Spleen (tissue), 11 donors: ENCODE data around the gene TBX5. TPM values are rescaled to one million over a fixed set of nuclear protein-coding genes. Genes with fewer than 3 reads are reported as not detected.

Experiments used
- DNase-seq: peaks from one replicate; pipeline ENCODE4 v3.0.0-alpha.2; 2020
- H3K27ac ChIP-seq, 8 donors: fragments of 200-600 bp; sonication (generic) in 7 of 8; 1 replicate in 4 of 8; 2 replicates in 4 of 8; pipeline versions ENCODE4 v1.5.0 to v1.8.0; 2016 to 2021; ENCODE audit warnings: inconsistent platforms in 4 of 8, mild to moderate bottlenecking in 4 of 8, moderate library complexity in 1 of 8
- H3K27me3 ChIP-seq, 7 donors: fragments of 200-600 bp; sonication (generic) in 6 of 7; replicated peaks in 1 of 7; 1 replicate in 4 of 7; 2 replicates in 3 of 7; pipeline versions ENCODE4 v1.5.0 to v1.8.0; 2016 to 2021; ENCODE audit warnings: inconsistent platforms in 3 of 7, mild to moderate bottlenecking in 1 of 7
- H3K36me3 ChIP-seq, 6 donors: fragments of 200-600 bp; sonication (generic) in 5 of 6; 1 replicate in 4 of 6; 2 replicates in 2 of 6; pipeline versions ENCODE4 v1.5.0 to v1.8.0; 2016 to 2021; ENCODE audit warnings: inconsistent platforms in 2 of 6
- H3K4me1 ChIP-seq, 6 donors: fragments of 200-600 bp; sonication (generic) in 5 of 6; 1 replicate in 3 of 6; 2 replicates in 3 of 6; pipeline versions ENCODE4 v1.5.0 to v1.8.0; 2016 to 2021; ENCODE audit warnings: inconsistent platforms in 3 of 6
- H3K4me3 ChIP-seq, 8 donors: fragments of 200-600 bp; sonication (generic) in 7 of 8; 1 replicate in 4 of 8; 2 replicates in 4 of 8; pipeline versions ENCODE4 v1.5.0 to v1.8.0; 2016 to 2021; ENCODE audit warnings: inconsistent platforms in 4 of 8, mild to moderate bottlenecking in 4 of 8, moderate library complexity in 2 of 8
- H3K9me3 ChIP-seq, 8 donors: fragments of 200-600 bp; sonication (generic) in 7 of 8; 1 replicate in 4 of 8; 2 replicates in 4 of 8; pipeline versions ENCODE4 v1.5.0 to v1.8.0; 2016 to 2021; ENCODE audit warnings: inconsistent platforms in 4 of 8
- CTCF ChIP-seq, 11 experiments: fragments of 200-600 bp in 7 of 11; fragments of 450-650 bp in 4 of 11; sonication (generic) in 4 of 11; IDR thresholded peaks in 8 of 11; conservative IDR thresholded peaks in 3 of 11; 1 replicate in 7 of 11; 2 replicates in 4 of 11; pipeline versions ENCODE4 v1.4.0 to v1.8.0; 2016 to 2021; ENCODE audit warnings: antibody characterized with exemption in 11 of 11, inconsistent platforms in 4 of 11, mild to moderate bottlenecking in 1 of 11
- POLR2A ChIP-seq, 3 donors: fragments of 450-650 bp; IDR thresholded peaks; one replicate each; pipeline ENCODE4 v1.5.1; 2017; ENCODE audit warnings: antibody characterized with exemption in 3 of 3, mild to moderate bottlenecking in 1 of 3
- POLR2AphosphoS5 ChIP-seq, 3 donors: sonication (generic); formaldehyde crosslinking; IDR thresholded peaks; one replicate each; pipeline ENCODE4 v1.5.1; 2017; ENCODE audit warnings: antibody characterized with exemption in 3 of 3
- WGBS, 5 donors: extraction: QIAGEN DNeasy Blood & Tissue Kit in 3 of 5; methylation state at CpG; one replicate each; pipeline versions ENCODE4 v1.1.5 to v1.1.7; 2013 to 2018; 5-methylcytosine and 5-hydroxymethylcytosine counted together
- intact Hi-C: fragments of 100-400 bp; cut with DNase I; formaldehyde crosslinking; loops from one replicate; pipeline ENCODE4 v1.15.0; 2023; ENCODE audit warnings: low total_unique reads
- polyA plus RNA-seq, 3 donors: library from polyadenylated mRNA; stranded (reverse); fragments of 200-250 nt; gene quantifications; one replicate each; pipeline ENCODE4 v1.2.1, GENCODE V29; 2013
- total RNA-seq, 7 donors: library from RNA; depleted of rRNA in 3 of 7; stranded (reverse); fragments of >200 nt in 3 of 7; fragmentation: NEBNext Ultra II Directional in 4 of 7; extraction: Animal tissue kit (Norgen Biotek cat#: 25700) in 4 of 7; gene quantifications; one replicate each; pipeline versions ENCODE4 v1.1.0 to v1.2.1, GENCODE V29; 2016 to 2021
- donor health status: healthy with polysubstance abuse.
- donor health status: DM: no; HTN: no; CAD: no; lungs with moderate emphysema.
- donor health status: DM: no; HTN: no; CAD: no.
- donor health status: Bipolar disorder and iron deficiency.
- donor health status: healthy.
- donor health status: DM: no; HTN: no; CAD: no.
- donor health status: DM: yes; HTN: yes; CAD: no.

Gene TBX5
- total and polyA plus RNA-seq, 10 donors = not detected

- Histone ChIP-seq H3K9me3 (peaks cover 0 to 6% (median 0%) of the 10 kb centered on the region in 8 donors), H3K27me3 (peaks cover 0 to 11% (median 0%) of the 10 kb centered on the region in 7 donors), H3K27ac (no peak overlapping the region), H3K4me1 (no peaks in the 10 kb centered on the region), H3K4me3 (no peak overlapping the region), H3K36me3 (no peaks in the 10 kb centered on the region)
- DNase-seq = no peak
- 26 to 57% (median 53%) methylated on average over 2 of the region's 2 CpGs for WGBS, 5 donors
- intact Hi-C loops = no loop called here
- TF ChIP-seq CTCF (IDR thresholded peaks at IDR 0.05 in 8 of 11, conservative IDR thresholded peaks at IDR 0.05 in 3 of 11) (no peak), POLR2AphosphoS5 (IDR thresholded peaks at IDR 0.05) (no peak), POLR2A (IDR thresholded peaks at IDR 0.05) (no peak)
Observed at GRCh38 chr12:114344831-114345230, 61.1 kb downstream of the TBX5 start.

DNA sequence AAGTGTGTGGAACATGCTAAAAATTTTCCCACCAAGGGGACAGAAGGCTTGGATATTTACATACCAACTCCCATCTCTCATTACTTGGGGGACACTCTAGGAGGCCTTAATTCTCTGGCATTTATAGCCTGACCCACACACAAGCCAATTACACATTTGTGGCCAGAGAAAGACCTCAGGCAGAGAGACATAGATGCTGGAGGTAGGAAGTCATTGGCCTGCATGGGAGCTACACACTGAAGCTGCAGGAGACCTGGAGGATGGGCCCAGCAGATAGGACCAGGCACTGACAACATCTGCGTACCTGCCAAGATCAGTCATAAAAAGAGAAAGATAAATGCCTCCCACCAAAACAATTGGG lies 61.7 kb downstream of the TBX5 start:
- Histone ChIP-seq H3K4me1 (no peaks in the 10 kb centered on the region), H3K27ac (no peak overlapping the region), H3K27me3 (peaks cover 0 to 11% (median 0%) of the 10 kb centered on the region in 7 donors), H3K9me3 (peaks cover 0 to 6% (median 0%) of the 10 kb centered on the region in 8 donors), H3K4me3 (no peak overlapping the region), H3K36me3 (no peaks in the 10 kb centered on the region)
- DNase-seq = no peak
- intact Hi-C loops = no loop called here
- 70 to 96% (median 85%) methylated on average over 1 of the region's 1 CpG for WGBS, 5 donors
- TF ChIP-seq POLR2AphosphoS5 (IDR thresholded peaks at IDR 0.05) (no peak), CTCF (IDR thresholded peaks at IDR 0.05 in 8 of 11, conservative IDR thresholded peaks at IDR 0.05 in 3 of 11) (no peak), POLR2A (IDR thresholded peaks at IDR 0.05) (no peak)

- no peak for TF ChIP-seq CTCF (IDR thresholded peaks at IDR 0.05 in 8 of 11, conservative IDR thresholded peaks at IDR 0.05 in 3 of 11)
- TF ChIP-seq POLR2A (IDR thresholded peaks at IDR 0.05) = no peak
- no peak for TF ChIP-seq POLR2AphosphoS5 (IDR thresholded peaks at IDR 0.05)
- intact Hi-C loops = no loop called here
- Histone ChIP-seq H3K4me1 (no peaks in the 10 kb centered on the region), H3K4me3 (no peak overlapping the region), H3K9me3 (peaks cover 0 to 6% (median 0%) of the 10 kb centered on the region in 8 donors), H3K27me3 (peaks cover 0 to 11% (median 0%) of the 10 kb centered on the region in 7 donors), H3K36me3 (no peaks in the 10 kb centered on the region), H3K27ac (no peak overlapping the region)
- no peak for DNase-seq
- 74 to 84% (median 76%) methylated on average over 4 of the region's 4 CpGs for WGBS, 5 donors
Observed at GRCh38 chr12:114343585-114344302, 62.2 kb downstream of the TBX5 start.

- Histone ChIP-seq H3K36me3 (no peaks in the 10 kb centered on the region), H3K27ac (no peak overlapping the region), H3K4me3 (no peak overlapping the region), H3K9me3 (peaks cover 0 to 8% (median 0%) of the 10 kb centered on the region in 8 donors), H3K4me1 (no peaks in the 10 kb centered on the region), H3K27me3 (peaks cover 0 to 11% (median 0%) of the 10 kb centered on the region in 7 donors)
- WGBS, 5 donors = 57 to 80% (median 70%) methylated on average over 5 of the region's 5 CpGs
- no peak for DNase-seq
- no peak for TF ChIP-seq CTCF (IDR thresholded peaks at IDR 0.05 in 8 of 11, conservative IDR thresholded peaks at IDR 0.05 in 3 of 11)
- TF ChIP-seq POLR2A (IDR thresholded peaks at IDR 0.05) = no peak
- no peak for TF ChIP-seq POLR2AphosphoS5 (IDR thresholded peaks at IDR 0.05)
- intact Hi-C loops = no loop called here
Observed at GRCh38 chr12:114342656-114343055, 63.3 kb downstream of the TBX5 start.
